Measurements from ENCODE around the gene ETFB.

- TF ChIP-seq SAFB (IDR thresholded peaks at IDR 0.05; ENCODE audit: borderline replicate concordance, low read depth, low read length), result no peak
- no peak for TF ChIP-seq HDAC6 (IDR thresholded peaks at IDR 0.05; ENCODE audit: low read depth, low read length)
- TF ChIP-seq CBX3 (IDR thresholded peaks at IDR 0.05; ENCODE audit: borderline replicate concordance in 1 of 2, low read length in 2 of 2), result no peak
- TF ChIP-seq EP300 (IDR thresholded peaks at IDR 0.05; ENCODE audit: low read length), result no peak
- TF ChIP-seq ZNF134 (CRISPR knock-in tag; conservative IDR thresholded peaks at IDR 0.05), result no peak
- TF ChIP-seq SPI1 (IDR thresholded peaks at IDR 0.05; ENCODE audit: borderline replicate concordance, low read depth, low read length), result no peak
- no peak for TF ChIP-seq MLX (CRISPR knock-in tag; conservative IDR thresholded peaks at IDR 0.05)
- no peak for TF ChIP-seq TRIM28 (IDR thresholded peaks at IDR 0.05)
- no peak for TF ChIP-seq LCOR (CRISPR knock-in tag; IDR thresholded peaks at IDR 0.05)
- TF ChIP-seq ZBTB33 (CRISPR knock-in tag; IDR thresholded peaks at IDR 0.05), result no peak
- TF ChIP-seq CREB3 (tag; conservative IDR thresholded peaks at IDR 0.05; ENCODE audit: low read depth), result no peak
- no peak for TF ChIP-seq YY1 (IDR thresholded peaks at IDR 0.05; ENCODE audit: borderline replicate concordance in 1 of 3, control insufficient read depth in 1 of 3, extremely low read depth in 1 of 3, insufficient read depth in 3 of 3, insufficient read length in 1 of 3, insufficient replicate concordance in 2 of 3, low read depth in 1 of 3, low read length in 2 of 3)
- no peak for TF ChIP-seq ZNF24 (IDR thresholded peaks at IDR 0.05)
- no peak for TF ChIP-seq IRF2 (CRISPR knock-in tag; IDR thresholded peaks at IDR 0.05)
Measured at GRCh38 chr19:51398096-51398704, 32.0 kb upstream of the ETFB start.

All from K562 (cell line).